Stimulated activated CD4-positive, alpha-beta T cell treated with anti-CD3 and anti-CD28 coated beads, Interleukin-1b, Interleukin-23, amount 100 ng/mL, for 1 hour (primary cell): ENCODE data around the gene TUBG2.

Experiments
- DNase-seq, 2 donors: peaks; one replicate each; pipeline ENCODE4 v3.0.0-alpha.2; 2020; ENCODE audit warnings: low read depth in 2 of 2

The TUBG2 gene

GRCh38 chr17:42695500-42695899 lies 36.4 kb downstream of the TUBG2 start:
- no peak for DNase-seq

- DNase-seq = no peak
Observed at GRCh38 chr17:42697108-42697811, 38.2 kb downstream of the TUBG2 start.

GRCh38 chr17:42698736-42699414 lies 39.8 kb downstream of the TUBG2 start:
- DNase-seq = no peak

GRCh38 chr17:42699415-42699740 lies 40.3 kb downstream of the TUBG2 start:
- DNase-seq = no peak

- DNase-seq = no peak
Observed at GRCh38 chr17:42700586-42701289, 41.7 kb downstream of the TUBG2 start.

- no peak for DNase-seq
Observed at GRCh38 chr17:42702446-42702845, 43.4 kb downstream of the TUBG2 start.

GRCh38 chr17:42704490-42704836 lies 45.4 kb downstream of the TUBG2 start:
- DNase-seq = no peak

GRCh38 chr17:42704837-42705494 lies 45.9 kb downstream of the TUBG2 start:
- DNase-seq = no peak

GRCh38 chr17:42706732-42707131 lies 47.6 kb downstream of the TUBG2 start:
- DNase-seq = peak in 1 of 2 donors; percentile 5

- DNase-seq = no peak
Observed at GRCh38 chr17:42708588-42708987, 49.5 kb downstream of the TUBG2 start.

GRCh38 chr17:42709561-42709960 lies 50.5 kb downstream of the TUBG2 start:
- DNase-seq = no peak
